ENCODE measurements around the gene TNFSF12. TPM values are rescaled to one million over a fixed set of nuclear protein-coding genes. Genes with fewer than 3 reads are reported as not detected.

Gene TNFSF12
- total and polyA plus RNA-seq, 4 donors, result 15.1 to 72.2 (median 40.9) TPM

GRCh38 chr17:7544911-7545310 lies 3.9 kb upstream of the TNFSF12 start:
- no peak for TF ChIP-seq CTCF (IDR thresholded peaks at IDR 0.05; ENCODE audit: control extremely low read depth, extremely low read depth)
- no peak overlapping the region for H3K9ac ChIP-seq (ENCODE audit: insufficient read depth in 1 of 2, low read length in 2 of 2)
- no peak overlapping the region for H3K4me3 ChIP-seq
- no peak for DNase-seq
- 68 to 83% methylated on average over 6 of the region's 6 CpGs for WGBS, 2 donors
- no peak overlapping the region for H3K27ac ChIP-seq (ENCODE audit: low read depth in 1 of 2, low read length in 1 of 2)
- no peaks in the 10 kb centered on the region for H3K9me3 ChIP-seq (ENCODE audit: control insufficient read depth in 4 of 4, insufficient read depth in 3 of 4, low read length in 3 of 4)
- H3K27me3 ChIP-seq (ENCODE audit: control insufficient read depth in 3 of 3, insufficient read depth in 3 of 3, low read length in 2 of 3), result no peaks in the 10 kb centered on the region
- H3K36me3 ChIP-seq (ENCODE audit: control insufficient read depth in 4 of 4, insufficient read depth in 4 of 4, low read length in 4 of 4), result no peaks in the 10 kb centered on the region
- peaks cover 0 to 10% (median 4%) of the 10 kb centered on the region in 5 donors for H3K4me1 ChIP-seq (ENCODE audit: control insufficient read depth in 5 of 5, insufficient read depth in 5 of 5, low read length in 5 of 5)
- ATAC-seq (ENCODE audit: insufficient read depth, low FRiP score), result no peak

- no peak for TF ChIP-seq CTCF (IDR thresholded peaks at IDR 0.05; ENCODE audit: control extremely low read depth, extremely low read depth)
- ATAC-seq (ENCODE audit: insufficient read depth, low FRiP score) (peak; percentile 43), DNase-seq (no peak)
- peak overlapping the region; percentile 66 to 91 for H3K27ac ChIP-seq (ENCODE audit: low read depth in 1 of 2, low read length in 1 of 2)
- H3K36me3 ChIP-seq (ENCODE audit: control insufficient read depth in 4 of 4, insufficient read depth in 4 of 4, low read length in 4 of 4), result peaks cover 0 to 6% (median under 1%) of the 10 kb centered on the region in 4 donors
- no peaks in the 10 kb centered on the region for H3K9me3 ChIP-seq (ENCODE audit: control insufficient read depth in 4 of 4, insufficient read depth in 3 of 4, low read length in 3 of 4)
- peaks cover 0 to 10% (median 4%) of the 10 kb centered on the region in 5 donors for H3K4me1 ChIP-seq (ENCODE audit: control insufficient read depth in 5 of 5, insufficient read depth in 5 of 5, low read length in 5 of 5)
- H3K27me3 ChIP-seq (ENCODE audit: control insufficient read depth in 3 of 3, insufficient read depth in 3 of 3, low read length in 2 of 3), result no peaks in the 10 kb centered on the region
- peak overlapping the region; percentile 39 to 73 for H3K9ac ChIP-seq (ENCODE audit: insufficient read depth in 1 of 2, low read length in 2 of 2)
- 27 to 50% methylated on average over 20 of the region's 20 CpGs for WGBS, 2 donors
- peak overlapping the region; percentile 74 for H3K4me3 ChIP-seq
These were observed 670 bp downstream of the TNFSF12 start for GRCh38 chr17:7549401-7550055.

GRCh38 chr17:7550344-7550743 lies 1.5 kb downstream of the TNFSF12 start:
- Histone ChIP-seq H3K4me1 (ENCODE audit: control insufficient read depth in 5 of 5, insufficient read depth in 5 of 5, low read length in 5 of 5) (peaks cover 0 to 10% (median 4%) of the 10 kb centered on the region in 5 donors), H3K27me3 (ENCODE audit: control insufficient read depth in 3 of 3, insufficient read depth in 3 of 3, low read length in 2 of 3) (no peaks in the 10 kb centered on the region), H3K9me3 (ENCODE audit: control insufficient read depth in 4 of 4, insufficient read depth in 3 of 4, low read length in 3 of 4) (no peaks in the 10 kb centered on the region), H3K27ac (ENCODE audit: low read depth in 1 of 2, low read length in 1 of 2) (peak overlapping the region in 1 of 2 donors; percentile 91), H3K4me3 (no peak overlapping the region), H3K9ac (ENCODE audit: insufficient read depth in 1 of 2, low read length in 2 of 2) (no peak overlapping the region), H3K36me3 (ENCODE audit: control insufficient read depth in 4 of 4, insufficient read depth in 4 of 4, low read length in 4 of 4) (peaks cover 0 to 6% (median under 1%) of the 10 kb centered on the region in 4 donors)
- ATAC-seq (ENCODE audit: insufficient read depth, low FRiP score) (no peak), DNase-seq (no peak)
- no peak for TF ChIP-seq CTCF (IDR thresholded peaks at IDR 0.05; ENCODE audit: control extremely low read depth, extremely low read depth)
- WGBS, 2 donors, result 60 to 61% methylated on average over 6 of the region's 6 CpGs

Data from lung (tissue), 12 donors.